ENCODE results near the gene SMYD5. TPM values are rescaled to one million over a fixed set of nuclear protein-coding genes. Genes with fewer than 3 reads are reported as not detected.
"Not testable (repeated sequence)": the region's sequence is repeated elsewhere in the genome, so short reads cannot be mapped to it uniquely, and the experiment has no call there.

SMYD5 gene
- 43.1 TPM for polyA plus RNA-seq (2013, experiment 1 of 2)
- 42.7 TPM for polyA plus RNA-seq (2013, experiment 2 of 2)

GRCh38 chr2:73214120-73215035 is at the start of gene SMYD5:
SMYD5 (plus strand) TSS chr2:73214245; CDS start chr2:73214267, 22 bp downstream.
- Histone ChIP-seq H3K4me1 (ENCODE audit: control insufficient read depth, low read depth, low read length) (no peaks in the 10 kb centered on the region), H3K4me2 (ENCODE audit: low read length) (peak within 1 kb of the TSS; percentile 77), H4K5ac (ENCODE audit: low read length) (no peak within 1 kb of the TSS), H3K9ac (ENCODE audit: low read length) (peak within 1 kb of the TSS; percentile 83), H3K27me3 (ENCODE audit: insufficient read depth, low read length, poor library complexity) (no peaks in the 10 kb centered on the region), H3K27ac (ENCODE audit: low read depth, low read length) (peak within 1 kb of the TSS; percentile 56), H3K79me1 (ENCODE audit: low read length) (peaks cover 18% of the 10 kb centered on the region), H3K4me3 (ENCODE audit: low read length) (peak within 1 kb of the TSS; percentile 77), H3K79me2 (ENCODE audit: control insufficient read depth, insufficient read depth, low read length) (peaks cover 13% of the 10 kb centered on the region), H3K23ac (ENCODE audit: low read length) (no peak within 1 kb of the TSS), H3K4ac (ENCODE audit: low read depth, low read length) (peak within 1 kb of the TSS; percentile 28), H2AK5ac (ENCODE audit: low read length) (no peak within 1 kb of the TSS), H2BK15ac (replicated peaks; ENCODE audit: low read depth) (no peak within 1 kb of the TSS), H4K8ac (ENCODE audit: low read depth, low read length) (peak within 1 kb of the TSS; percentile 60), H3K56ac (ENCODE audit: low read length) (peak within 1 kb of the TSS; percentile 93), H2BK120ac (ENCODE audit: low read depth, low read length) (no peak within 1 kb of the TSS), H3K36me3 (ENCODE audit: control insufficient read depth, insufficient read depth, low read length) (no peaks in the 10 kb centered on the region), H3K18ac (ENCODE audit: low read length) (peak within 1 kb of the TSS; percentile 57), H2BK5ac (ENCODE audit: low read length) (no peak within 1 kb of the TSS)
- no CpG with 5 or more reads among the region's 64 CpGs for WGBS (ENCODE audit: extremely low coverage, insufficient coverage, low lambda C conversion rate)
- peak; percentile 91 for DNase-seq

DNA sequence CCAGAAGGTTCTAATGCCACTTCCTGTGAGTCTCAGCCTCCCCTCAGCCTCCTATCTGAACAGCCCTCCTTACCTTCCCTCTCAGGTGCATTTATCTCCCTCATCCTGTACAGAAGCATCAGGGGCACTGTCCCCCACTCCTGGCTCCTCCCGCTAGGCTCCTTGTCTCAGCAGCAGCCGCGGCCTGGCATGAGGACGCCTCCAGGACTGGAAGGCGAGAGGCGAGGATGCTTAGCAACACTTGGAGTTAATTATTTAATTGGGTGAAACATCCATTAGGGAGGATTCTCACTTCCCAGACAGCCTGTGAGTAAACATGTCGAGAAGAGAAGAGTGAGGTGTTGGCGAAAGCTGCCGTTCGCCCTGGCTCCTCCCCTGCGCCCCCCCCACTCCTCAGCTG is 48.1 kb upstream of the SMYD5 start:
- not testable (repeated sequence) for H4K8ac ChIP-seq (ENCODE audit: low read depth, low read length); H2BK5ac ChIP-seq (ENCODE audit: low read length); H3K4me1 ChIP-seq (ENCODE audit: control insufficient read depth, low read depth, low read length); H3K79me1 ChIP-seq (ENCODE audit: low read length); H4K5ac ChIP-seq (ENCODE audit: low read length); H3K27ac ChIP-seq (ENCODE audit: low read depth, low read length); H2AK5ac ChIP-seq (ENCODE audit: low read length); DNase-seq; H3K4ac ChIP-seq (ENCODE audit: low read depth, low read length); H3K18ac ChIP-seq (ENCODE audit: low read length); H3K56ac ChIP-seq (ENCODE audit: low read length); H3K9ac ChIP-seq (ENCODE audit: low read length); H3K27me3 ChIP-seq (ENCODE audit: insufficient read depth, low read length, poor library complexity); H2BK120ac ChIP-seq (ENCODE audit: low read depth, low read length); H3K79me2 ChIP-seq (ENCODE audit: control insufficient read depth, insufficient read depth, low read length); H3K4me2 ChIP-seq (ENCODE audit: low read length); H3K36me3 ChIP-seq (ENCODE audit: control insufficient read depth, insufficient read depth, low read length); H2BK15ac ChIP-seq (replicated peaks; ENCODE audit: low read depth); H3K23ac ChIP-seq (ENCODE audit: low read length); H3K4me3 ChIP-seq (ENCODE audit: low read length)
- no CpG with 5 or more reads among the region's 11 CpGs for WGBS (ENCODE audit: extremely low coverage, insufficient coverage, low lambda C conversion rate)

DNA sequence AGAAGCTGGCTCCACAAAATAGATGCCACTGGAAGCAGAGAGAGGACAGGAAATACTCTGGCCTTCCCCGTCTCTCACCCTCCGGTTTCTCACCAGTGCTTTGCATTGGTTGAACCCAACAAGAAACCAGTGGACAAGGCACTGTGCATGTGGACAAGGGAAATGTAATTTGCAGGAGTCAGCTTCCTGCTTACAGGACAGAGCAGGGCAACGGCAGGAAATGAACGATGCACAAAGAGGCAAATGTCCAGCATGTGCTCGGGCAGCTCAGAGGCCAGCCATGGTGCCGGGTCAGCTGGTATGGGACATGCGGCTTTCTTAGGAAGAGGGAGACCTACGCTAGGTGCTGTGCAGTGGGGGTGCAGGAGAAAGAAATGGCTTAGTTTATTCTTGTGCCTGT is 47.2 kb upstream of the SMYD5 start:
- H3K4me3 ChIP-seq (ENCODE audit: low read length); H3K36me3 ChIP-seq (ENCODE audit: control insufficient read depth, insufficient read depth, low read length); H3K4me2 ChIP-seq (ENCODE audit: low read length); H3K9ac ChIP-seq (ENCODE audit: low read length); H3K23ac ChIP-seq (ENCODE audit: low read length); H4K8ac ChIP-seq (ENCODE audit: low read depth, low read length); H2BK5ac ChIP-seq (ENCODE audit: low read length); H3K18ac ChIP-seq (ENCODE audit: low read length); H3K27ac ChIP-seq (ENCODE audit: low read depth, low read length); H2BK120ac ChIP-seq (ENCODE audit: low read depth, low read length); H3K79me2 ChIP-seq (ENCODE audit: control insufficient read depth, insufficient read depth, low read length); H3K4ac ChIP-seq (ENCODE audit: low read depth, low read length); H2BK15ac ChIP-seq (replicated peaks; ENCODE audit: low read depth); H4K5ac ChIP-seq (ENCODE audit: low read length); H2AK5ac ChIP-seq (ENCODE audit: low read length); H3K4me1 ChIP-seq (ENCODE audit: control insufficient read depth, low read depth, low read length); DNase-seq; H3K56ac ChIP-seq (ENCODE audit: low read length); H3K79me1 ChIP-seq (ENCODE audit: low read length); H3K27me3 ChIP-seq (ENCODE audit: insufficient read depth, low read length, poor library complexity): not testable (repeated sequence)
- no CpG with 5 or more reads among the region's 8 CpGs for WGBS (ENCODE audit: extremely low coverage, insufficient coverage, low lambda C conversion rate)

DNA sequence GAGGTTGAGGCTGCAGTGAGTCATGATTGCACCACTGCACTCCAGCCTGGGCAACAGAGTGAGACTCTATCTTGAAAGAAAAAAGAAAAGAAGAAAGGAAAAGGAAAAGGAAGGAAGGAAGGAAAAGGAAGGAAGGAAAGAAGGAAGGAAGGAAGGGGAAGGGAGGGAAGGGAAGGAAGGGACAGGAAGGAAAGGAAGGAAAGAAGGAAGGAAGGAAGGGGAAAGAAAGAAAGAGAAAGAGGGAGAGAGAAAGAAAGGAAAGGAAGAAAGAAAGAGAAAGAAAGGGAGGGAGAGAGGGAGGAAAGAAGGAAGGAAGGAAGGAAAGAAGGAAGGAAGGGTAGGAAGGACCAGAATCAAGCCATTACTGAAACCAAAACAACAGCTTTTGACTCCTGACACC is 45.7 kb upstream of the SMYD5 start:
- not testable (repeated sequence) for H3K27me3 ChIP-seq (ENCODE audit: insufficient read depth, low read length, poor library complexity); H3K4me2 ChIP-seq (ENCODE audit: low read length); H4K8ac ChIP-seq (ENCODE audit: low read depth, low read length); H3K4ac ChIP-seq (ENCODE audit: low read depth, low read length); H4K5ac ChIP-seq (ENCODE audit: low read length); H3K4me3 ChIP-seq (ENCODE audit: low read length); H3K23ac ChIP-seq (ENCODE audit: low read length); H2AK5ac ChIP-seq (ENCODE audit: low read length); H3K79me2 ChIP-seq (ENCODE audit: control insufficient read depth, insufficient read depth, low read length); H3K56ac ChIP-seq (ENCODE audit: low read length); DNase-seq; H2BK15ac ChIP-seq (replicated peaks; ENCODE audit: low read depth); H3K4me1 ChIP-seq (ENCODE audit: control insufficient read depth, low read depth, low read length); H3K79me1 ChIP-seq (ENCODE audit: low read length); H2BK120ac ChIP-seq (ENCODE audit: low read depth, low read length); H3K9ac ChIP-seq (ENCODE audit: low read length); H2BK5ac ChIP-seq (ENCODE audit: low read length); H3K18ac ChIP-seq (ENCODE audit: low read length); H3K27ac ChIP-seq (ENCODE audit: low read depth, low read length); H3K36me3 ChIP-seq (ENCODE audit: control insufficient read depth, insufficient read depth, low read length)

DNA sequence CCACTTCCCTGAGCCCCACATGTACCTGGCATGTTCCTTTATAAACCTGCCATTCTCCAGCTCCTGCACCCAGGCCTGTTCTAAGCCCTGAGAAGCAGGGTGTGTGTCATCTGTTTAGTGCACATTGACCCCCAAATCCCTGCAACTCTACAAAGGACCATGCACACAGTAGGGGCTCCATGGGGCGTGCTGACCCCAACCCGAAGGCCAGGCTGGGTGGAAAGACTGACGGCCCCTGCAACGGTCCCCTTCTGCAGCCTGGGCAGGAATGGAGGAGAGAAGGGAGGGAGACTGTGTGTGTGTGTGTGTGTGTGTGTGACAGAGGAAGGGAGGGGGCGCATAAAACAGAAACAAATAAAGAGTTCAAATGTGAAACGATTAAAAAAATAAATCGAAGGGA is 43.7 kb upstream of the SMYD5 start:
- not testable (repeated sequence) for H3K4me2 ChIP-seq (ENCODE audit: low read length); H4K8ac ChIP-seq (ENCODE audit: low read depth, low read length); H3K27me3 ChIP-seq (ENCODE audit: insufficient read depth, low read length, poor library complexity); H2BK5ac ChIP-seq (ENCODE audit: low read length); H4K5ac ChIP-seq (ENCODE audit: low read length); H2BK15ac ChIP-seq (replicated peaks; ENCODE audit: low read depth); H3K9ac ChIP-seq (ENCODE audit: low read length); H3K4me3 ChIP-seq (ENCODE audit: low read length); H3K23ac ChIP-seq (ENCODE audit: low read length); H3K4me1 ChIP-seq (ENCODE audit: control insufficient read depth, low read depth, low read length); H2BK120ac ChIP-seq (ENCODE audit: low read depth, low read length); H2AK5ac ChIP-seq (ENCODE audit: low read length); DNase-seq; H3K56ac ChIP-seq (ENCODE audit: low read length); H3K18ac ChIP-seq (ENCODE audit: low read length); H3K79me1 ChIP-seq (ENCODE audit: low read length); H3K4ac ChIP-seq (ENCODE audit: low read depth, low read length); H3K79me2 ChIP-seq (ENCODE audit: control insufficient read depth, insufficient read depth, low read length); H3K27ac ChIP-seq (ENCODE audit: low read depth, low read length); H3K36me3 ChIP-seq (ENCODE audit: control insufficient read depth, insufficient read depth, low read length)
- no CpG with 5 or more reads among the region's 7 CpGs for WGBS (ENCODE audit: extremely low coverage, insufficient coverage, low lambda C conversion rate)

GRCh38 chr2:73172963-73173362 is 41.1 kb upstream of the SMYD5 start:
- Histone ChIP-seq H2AK5ac (ENCODE audit: low read length) (no peak overlapping the region), H4K5ac (ENCODE audit: low read length) (no peak overlapping the region), H2BK5ac (ENCODE audit: low read length) (no peak overlapping the region), H3K4me2 (ENCODE audit: low read length) (no peak overlapping the region), H3K18ac (ENCODE audit: low read length) (no peak overlapping the region), H3K56ac (ENCODE audit: low read length) (no peak overlapping the region), H3K4me3 (ENCODE audit: low read length) (no peak overlapping the region), H3K79me1 (ENCODE audit: low read length) (no peaks in the 10 kb centered on the region), H3K27me3 (ENCODE audit: insufficient read depth, low read length, poor library complexity) (peaks cover 9% of the 10 kb centered on the region), H3K9ac (ENCODE audit: low read length) (no peak overlapping the region), H3K23ac (ENCODE audit: low read length) (no peak overlapping the region), H2BK15ac (replicated peaks; ENCODE audit: low read depth) (no peak overlapping the region), H3K79me2 (ENCODE audit: control insufficient read depth, insufficient read depth, low read length) (no peaks in the 10 kb centered on the region), H2BK120ac (ENCODE audit: low read depth, low read length) (no peak overlapping the region), H3K27ac (ENCODE audit: low read depth, low read length) (no peak overlapping the region), H3K36me3 (ENCODE audit: control insufficient read depth, insufficient read depth, low read length) (no peaks in the 10 kb centered on the region), H3K4me1 (ENCODE audit: control insufficient read depth, low read depth, low read length) (peaks cover 2% of the 10 kb centered on the region), H3K4ac (ENCODE audit: low read depth, low read length) (no peak overlapping the region), H4K8ac (ENCODE audit: low read depth, low read length) (no peak overlapping the region)
- DNase-seq, result no peak
- WGBS (ENCODE audit: extremely low coverage, insufficient coverage, low lambda C conversion rate), result no CpG with 5 or more reads among the region's 6 CpGs
